Liver (tissue), 9 donors: Measurements from ENCODE around the gene ARHGAP32. TPM values are rescaled to one million over a fixed set of nuclear protein-coding genes. Genes with fewer than 3 reads are reported as not detected.

Experiments used
- DNase-seq: peaks from one replicate; pipeline ENCODE4 v3.0.0-alpha.2; 2017; ENCODE audit warnings: low spot score
- H3K27ac ChIP-seq, 2 donors: one replicate each; pipeline ENCODE4 v1.7.0; 2013; ENCODE audit warnings: inconsistent platforms in 2 of 2, low read length in 2 of 2, control low read depth in 1 of 2, low read depth in 1 of 2, mild to moderate bottlenecking in 1 of 2
- H3K27me3 ChIP-seq, 4 donors: one replicate each; pipeline versions ENCODE4 v1.6.1 to v1.7.0; 2013; ENCODE audit warnings: low read length in 3 of 4, inconsistent platforms in 1 of 4, mild to moderate bottlenecking in 1 of 4, moderate library complexity in 1 of 4; ENCODE audit not compliant: control insufficient read depth in 4 of 4, insufficient read depth in 4 of 4
- H3K36me3 ChIP-seq, 4 donors: one replicate each; pipeline versions ENCODE4 v1.6.1 to v1.7.0; 2013; ENCODE audit warnings: low read length in 3 of 4, mild to moderate bottlenecking in 3 of 4, low read depth in 1 of 4, moderate library complexity in 1 of 4; ENCODE audit not compliant: control insufficient read depth in 4 of 4, insufficient read depth in 3 of 4
- H3K4me1 ChIP-seq, 4 donors: one replicate each; pipeline versions ENCODE4 v1.6.1 to v1.7.0; 2013; ENCODE audit warnings: low read length in 3 of 4, mild to moderate bottlenecking in 3 of 4, moderate library complexity in 1 of 4; ENCODE audit not compliant: control insufficient read depth in 4 of 4, insufficient read depth in 4 of 4
- H3K4me3 ChIP-seq, 3 donors: one replicate each; pipeline versions ENCODE4 v1.6.1 to v1.7.0; 2013; ENCODE audit warnings: low read length in 3 of 3, control low read depth in 1 of 3, low read depth in 1 of 3, mild to moderate bottlenecking in 1 of 3
- H3K9ac ChIP-seq, 2 donors: one replicate each; pipeline ENCODE4 v1.7.0; 2013; ENCODE audit warnings: low read length in 2 of 2, mild to moderate bottlenecking in 2 of 2, moderate library complexity in 2 of 2, control low read depth in 1 of 2, low read depth in 1 of 2
- H3K9me3 ChIP-seq, 4 donors: one replicate each; pipeline versions ENCODE4 v1.6.1 to v1.7.0; 2013; ENCODE audit warnings: low read length in 3 of 4; ENCODE audit not compliant: control insufficient read depth in 4 of 4
- EGR1 ChIP-seq, 2 donors: IDR thresholded peaks; 2 replicates each; pipeline ENCODE4 v1.6.1; 2016 to 2018; ENCODE audit warnings: antibody characterized with exemption in 2 of 2, low read depth in 2 of 2
- FOXA1 ChIP-seq: IDR thresholded peaks from 2 replicates; pipeline ENCODE4 v1.6.1; 2016; ENCODE audit warnings: antibody characterized with exemption
- FOXA2 ChIP-seq: IDR thresholded peaks from 2 replicates; pipeline ENCODE4 v1.6.1; 2016; ENCODE audit warnings: antibody characterized with exemption
- GABPA ChIP-seq, 2 donors: IDR thresholded peaks in 1 of 2; conservative IDR thresholded peaks in 1 of 2; 2 replicates each; pipeline ENCODE4 v1.6.1; 2016; ENCODE audit warnings: antibody characterized with exemption in 2 of 2, mild to moderate bottlenecking in 1 of 2, moderate library complexity in 1 of 2
- HNF4A ChIP-seq, 2 donors: conservative IDR thresholded peaks; 2 replicates each; pipeline ENCODE4 v1.6.1; 2016; ENCODE audit warnings: antibody characterized with exemption in 2 of 2, mild to moderate bottlenecking in 2 of 2
- HNF4G ChIP-seq: IDR thresholded peaks from 2 replicates; pipeline ENCODE4 v1.6.1; 2016; ENCODE audit warnings: antibody characterized with exemption
- JUND ChIP-seq, 2 donors: IDR thresholded peaks; 2 replicates each; pipeline ENCODE4 v1.6.1; 2016; ENCODE audit warnings: antibody characterized with exemption in 2 of 2
- NR2F2 ChIP-seq: IDR thresholded peaks from 2 replicates; pipeline ENCODE4 v1.6.1; 2016; ENCODE audit warnings: antibody characterized with exemption
- REST ChIP-seq: IDR thresholded peaks from 2 replicates; pipeline ENCODE4 v1.6.1; 2016; ENCODE audit warnings: antibody characterized with exemption, mild to moderate bottlenecking
- RXRA ChIP-seq, 2 donors: IDR thresholded peaks; 2 replicates each; pipeline ENCODE4 v1.6.1; 2017 to 2018; ENCODE audit warnings: antibody characterized with exemption in 2 of 2, mild to moderate bottlenecking in 1 of 2
- SP1 ChIP-seq: IDR thresholded peaks from 2 replicates; pipeline ENCODE4 v1.6.1; 2018; ENCODE audit warnings: antibody characterized with exemption, mild to moderate bottlenecking
- TAF1 ChIP-seq: conservative IDR thresholded peaks from 2 replicates; pipeline ENCODE4 v1.6.1; 2016; ENCODE audit warnings: antibody characterized with exemption, mild to moderate bottlenecking
- YY1 ChIP-seq: IDR thresholded peaks from 2 replicates; pipeline ENCODE4 v1.6.1; 2016; ENCODE audit warnings: antibody characterized with exemption, mild to moderate bottlenecking
- WGBS: extraction: QIAGEN DNeasy Blood & Tissue Kit; methylation state at CpG from one replicate; pipeline ENCODE4 v1.1.7; 2013; 5-methylcytosine and 5-hydroxymethylcytosine counted together
- polyA plus RNA-seq, 2 donors: library from polyadenylated mRNA; stranded (reverse) in 1 of 2; unstranded in 1 of 2; fragments of 200-250 nt in 1 of 2; fragments of >200 nt in 1 of 2; fragmentation: Nextera tagmentation in 1 of 2; extraction: Ambion mirVana in 1 of 2; gene quantifications; one replicate each; pipeline versions ENCODE4 v1.2.1 to v1.2.3, GENCODE V29; 2013 to 2015
- total RNA-seq, 2 donors: library from RNA; depleted of rRNA; stranded (reverse); fragments of >200 nt; gene quantifications; one replicate each; pipeline ENCODE4 v1.2.3, GENCODE V29; 2014
- TF ChIP-seq, protein P1 (sequence below): IDR thresholded peaks from 2 replicates; pipeline ENCODE4 v1.6.1; 2016; ENCODE audit warnings: antibody characterized with exemption
- TF ChIP-seq, protein P2 (sequence below): IDR thresholded peaks from 2 replicates; pipeline ENCODE4 v1.6.1; 2016; ENCODE audit warnings: antibody characterized with exemption
- TF ChIP-seq, protein P3 (sequence below): IDR thresholded peaks from 2 replicates; pipeline ENCODE4 v1.6.1; 2016; ENCODE audit warnings: antibody characterized with exemption
- donor health status: healthy.
- donor health status: healthy.
- donor health status: healthy.
- donor health status: healthy.
- donor health status: healthy.

The ARHGAP32 gene
- total and polyA plus RNA-seq, 4 donors: 1.8 to 13.1 (median 2.6) TPM

DNA sequence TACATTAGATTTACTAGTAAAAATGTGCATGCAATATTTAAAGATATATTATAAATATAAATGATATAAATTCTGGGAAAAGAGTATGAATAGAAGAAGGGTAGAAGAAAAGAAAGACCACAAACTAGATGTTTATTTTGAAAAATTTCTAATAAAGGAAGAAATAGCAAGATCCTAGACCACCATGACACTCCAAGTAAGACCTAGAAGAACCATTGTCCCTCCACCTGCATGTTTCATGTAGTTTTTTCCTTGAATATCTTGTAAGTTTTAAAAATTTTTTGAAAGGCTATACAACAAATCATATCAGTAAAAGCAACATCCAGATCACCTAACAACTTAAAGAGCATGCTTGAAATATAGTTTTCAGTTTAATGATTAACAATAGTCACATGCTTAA is 46.8 kb downstream of the ARHGAP32 start:
- DNase-seq: no peak
- Histone ChIP-seq H3K4me3 (no peak overlapping the region), H3K27me3 (no peaks in the 10 kb centered on the region), H3K36me3 (no peaks in the 10 kb centered on the region), H3K4me1 (peaks cover 0 to 4% (median 2%) of the 10 kb centered on the region in 4 donors), H3K9me3 (no peaks in the 10 kb centered on the region), H3K27ac (no peak overlapping the region), H3K9ac (no peak overlapping the region)
- TF ChIP-seq GABPA (IDR thresholded peaks at IDR 0.05 in 1 of 2, conservative IDR thresholded peaks at IDR 0.05 in 1 of 2) (no peak), HNF4G (no peak), RXRA (IDR thresholded peaks at IDR 0.05) (no peak), EGR1 (IDR thresholded peaks at IDR 0.05; ENCODE audit: low read depth in 2 of 2) (no peak), YY1 (no peak), FOXA2 (no peak), REST (no peak), HNF4A (conservative IDR thresholded peaks at IDR 0.05) (no peak), JUND (IDR thresholded peaks at IDR 0.05) (no peak), TAF1 (no peak)
- TF ChIP-seq, protein P1, sequence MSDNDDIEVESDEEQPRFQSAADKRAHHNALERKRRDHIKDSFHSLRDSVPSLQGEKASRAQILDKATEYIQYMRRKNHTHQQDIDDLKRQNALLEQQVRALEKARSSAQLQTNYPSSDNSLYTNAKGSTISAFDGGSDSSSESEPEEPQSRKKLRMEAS: no peak
- TF ChIP-seq, protein P2, sequence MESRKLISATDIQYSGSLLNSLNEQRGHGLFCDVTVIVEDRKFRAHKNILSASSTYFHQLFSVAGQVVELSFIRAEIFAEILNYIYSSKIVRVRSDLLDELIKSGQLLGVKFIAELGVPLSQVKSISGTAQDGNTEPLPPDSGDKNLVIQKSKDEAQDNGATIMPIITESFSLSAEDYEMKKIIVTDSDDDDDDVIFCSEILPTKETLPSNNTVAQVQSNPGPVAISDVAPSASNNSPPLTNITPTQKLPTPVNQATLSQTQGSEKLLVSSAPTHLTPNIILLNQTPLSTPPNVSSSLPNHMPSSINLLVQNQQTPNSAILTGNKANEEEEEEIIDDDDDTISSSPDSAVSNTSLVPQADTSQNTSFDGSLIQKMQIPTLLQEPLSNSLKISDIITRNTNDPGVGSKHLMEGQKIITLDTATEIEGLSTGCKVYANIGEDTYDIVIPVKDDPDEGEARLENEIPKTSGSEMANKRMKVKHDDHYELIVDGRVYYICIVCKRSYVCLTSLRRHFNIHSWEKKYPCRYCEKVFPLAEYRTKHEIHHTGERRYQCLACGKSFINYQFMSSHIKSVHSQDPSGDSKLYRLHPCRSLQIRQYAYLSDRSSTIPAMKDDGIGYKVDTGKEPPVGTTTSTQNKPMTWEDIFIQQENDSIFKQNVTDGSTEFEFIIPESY: no peak

DNA sequence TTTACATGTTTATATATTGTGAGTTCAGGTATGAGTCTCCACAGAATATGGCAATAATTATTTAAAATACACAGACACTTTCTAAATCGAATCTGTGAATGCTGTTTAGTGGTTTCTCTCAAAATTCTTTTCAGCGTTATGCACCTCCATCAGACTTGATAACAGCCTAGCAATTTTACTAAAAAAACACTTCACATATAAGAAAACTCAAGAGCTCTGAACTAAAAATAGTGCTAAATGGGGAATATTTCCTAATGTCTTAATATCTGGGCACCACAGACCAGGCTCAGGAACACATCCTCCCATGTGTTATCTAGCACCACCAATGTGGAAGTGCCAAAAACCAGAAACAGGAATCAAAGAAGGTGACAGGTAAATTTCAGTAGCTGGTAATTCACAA is 47.9 kb downstream of the ARHGAP32 start:
- Histone ChIP-seq H3K27me3 (no peaks in the 10 kb centered on the region), H3K4me1 (peaks cover 0 to 4% (median 2%) of the 10 kb centered on the region in 4 donors), H3K9me3 (no peaks in the 10 kb centered on the region), H3K36me3 (no peaks in the 10 kb centered on the region), H3K4me3 (no peak overlapping the region), H3K27ac (no peak overlapping the region), H3K9ac (no peak overlapping the region)
- DNase-seq: no peak
- TF ChIP-seq, protein P3, sequence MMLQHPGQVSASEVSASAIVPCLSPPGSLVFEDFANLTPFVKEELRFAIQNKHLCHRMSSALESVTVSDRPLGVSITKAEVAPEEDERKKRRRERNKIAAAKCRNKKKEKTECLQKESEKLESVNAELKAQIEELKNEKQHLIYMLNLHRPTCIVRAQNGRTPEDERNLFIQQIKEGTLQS: no peak
- no peak for TF ChIP-seq SP1
- TF ChIP-seq GABPA (IDR thresholded peaks at IDR 0.05 in 1 of 2, conservative IDR thresholded peaks at IDR 0.05 in 1 of 2): no peak
- TF ChIP-seq FOXA1: no peak
- no peak for TF ChIP-seq JUND (IDR thresholded peaks at IDR 0.05)
- TF ChIP-seq, protein P1: no peak
- no peak for TF ChIP-seq YY1
- no peak for TF ChIP-seq HNF4A (conservative IDR thresholded peaks at IDR 0.05)
- TF ChIP-seq, protein P2: no peak
- TF ChIP-seq TAF1: no peak
- no peak for TF ChIP-seq HNF4G
- TF ChIP-seq NR2F2: no peak
- 90% methylated on average over 2 of the region's 2 CpGs for WGBS
